GM23248 (cell line): Measurements from ENCODE around the gene BIRC6. TPM values are rescaled to one million over a fixed set of nuclear protein-coding genes. Genes with fewer than 3 reads are reported as not detected.
A peak's percentile ranks its signal among the peaks of the same experiment; 100 is the strongest.

Source experiments
- DNase-seq: peaks from one replicate; pipeline ENCODE4 v3.0.0-alpha.2; 2015
- H2AFZ ChIP-seq: fragments of 200-600 bp; sonication (generic); 2 replicates; pipeline ENCODE4 v1.6.1; 2016; ENCODE audit warnings: antibody characterized with exemption
- H3F3A ChIP-seq: fragments of 200-600 bp; sonication (generic); 2 replicates; pipeline ENCODE4 v1.6.1; 2016; ENCODE audit warnings: mild to moderate bottlenecking, antibody characterized with exemption, mixed run types; ENCODE audit not compliant: insufficient read depth
- H3K27ac ChIP-seq: fragments of 200-600 bp; sonication (generic); 2 replicates; pipeline ENCODE4 v1.5.1; 2016; ENCODE audit warnings: mild to moderate bottlenecking
- H3K27me3 ChIP-seq: fragments of 200-600 bp; sonication (generic); replicated peaks from 2 replicates; pipeline ENCODE4 v1.6.1; 2016; ENCODE audit warnings: mild to moderate bottlenecking; ENCODE audit not compliant: insufficient read depth
- H3K36me3 ChIP-seq: fragments of 200-600 bp; sonication (generic); 2 replicates; pipeline ENCODE4 v1.6.1; 2016; ENCODE audit warnings: low read depth, mild to moderate bottlenecking
- H3K4me1 ChIP-seq: fragments of 200-600 bp; sonication (generic); 2 replicates; pipeline ENCODE4 v1.6.1; 2016; ENCODE audit warnings: mild to moderate bottlenecking; ENCODE audit not compliant: insufficient read depth
- H3K4me2 ChIP-seq: fragments of 200-600 bp; sonication (generic); one replicate; pipeline ENCODE4 v1.6.1; 2016; ENCODE audit warnings: mild to moderate bottlenecking; ENCODE audit not compliant: unreplicated experiment
- H3K4me3 ChIP-seq: fragments of 200-600 bp; sonication (generic); 2 replicates; pipeline ENCODE4 v1.5.1; 2016; ENCODE audit warnings: mild to moderate bottlenecking
- H3K79me2 ChIP-seq: fragments of 200-600 bp; sonication (generic); 2 replicates; pipeline ENCODE4 v1.6.1; 2016; ENCODE audit warnings: mild to moderate bottlenecking; ENCODE audit not compliant: insufficient read depth
- H3K9ac ChIP-seq: fragments of 200-600 bp; sonication (generic); 2 replicates; pipeline ENCODE4 v1.6.1; 2016; ENCODE audit warnings: mild to moderate bottlenecking
- H3K9me2 ChIP-seq: fragments of 200-600 bp; sonication (generic); 2 replicates; pipeline ENCODE4 v1.6.1; 2016; ENCODE audit warnings: mixed run types, mild to moderate bottlenecking, moderate library complexity; ENCODE audit not compliant: insufficient read depth
- H3K9me3 ChIP-seq: fragments of 200-600 bp; sonication (generic); one replicate; pipeline ENCODE4 v1.6.1; 2017; ENCODE audit warnings: low read depth
- H4K20me1 ChIP-seq: fragments of 200-600 bp; sonication (generic); 2 replicates; pipeline ENCODE4 v1.6.0; 2016; ENCODE audit not compliant: insufficient read depth
- EZH2 ChIP-seq: fragments of 200-600 bp; sonication (generic); IDR thresholded peaks from 2 replicates; pipeline ENCODE4 v1.6.1; 2018; ENCODE audit warnings: antibody characterized with exemption, mild to moderate bottlenecking; ENCODE audit not compliant: insufficient read depth, poor library complexity, severe bottlenecking
- EZH2phosphoT487 ChIP-seq: fragments of 200-600 bp; sonication (generic); IDR thresholded peaks from 2 replicates; pipeline ENCODE4 v1.6.1; 2018; ENCODE audit warnings: antibody characterized with exemption, moderate library complexity, mild to moderate bottlenecking, low read depth; ENCODE audit not compliant: insufficient read depth
- WGBS, 2 experiments: methylation state at CpG; one replicate each; pipeline ENCODE4 v1.1.6; 2015 to 2017; ENCODE audit warnings: low lambda C conversion rate in 2 of 2, low coverage in 1 of 2; ENCODE audit errors: missing lambda C conversion rate in 2 of 2; 5-methylcytosine and 5-hydroxymethylcytosine counted together
- in situ Hi-C: fragments of 300-500 bp; cut with MboI; formaldehyde crosslinking; loops from 2 replicates; pipeline ENCODE4 v1.15.0; 2020
- polyA plus RNA-seq: library from polyadenylated mRNA; unstranded; fragments of >200 nt; fragmentation: Nextera tagmentation; extraction: Ambion mirVana; gene quantifications from 2 replicates; pipeline ENCODE4 v1.2.1, GENCODE V29; 2016
- total RNA-seq: library from RNA; depleted of rRNA; stranded (reverse); fragments of >200 nt; shearing (Covaris generic); gene quantifications from 2 replicates; pipeline ENCODE4 v1.2.3, GENCODE V29; 2014

The BIRC6 gene
- total and polyA plus RNA-seq, 2 experiments from 2014 or later: 16.0 to 122 TPM

DNA sequence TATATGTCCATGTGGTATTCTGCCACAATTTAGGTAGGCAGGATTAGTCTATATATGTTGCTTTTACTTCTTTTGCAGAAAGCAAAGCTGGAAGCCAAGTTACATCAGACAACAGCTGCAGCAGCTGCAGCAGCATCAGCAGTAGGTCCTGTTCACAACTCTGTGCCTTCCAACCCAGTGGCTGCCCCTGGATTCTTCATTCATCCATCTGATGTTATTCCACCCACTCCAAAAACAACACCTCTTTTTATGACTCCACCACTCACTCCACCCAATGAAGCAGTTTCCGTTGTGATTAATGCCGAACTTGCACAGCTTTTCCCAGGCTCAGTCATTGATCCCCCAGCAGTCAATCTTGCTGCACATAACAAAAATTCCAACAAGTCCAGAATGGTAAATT, 107.6 kb downstream of the BIRC6 start:
- Histone ChIP-seq H3K27ac (no peak overlapping the region), H3K9me2 (no peaks in the 10 kb centered on the region), H3K9ac (no peak overlapping the region), H3K36me3 (peaks cover 63% of the 10 kb centered on the region), H3K4me1 (no peaks in the 10 kb centered on the region), H4K20me1 (no peaks in the 10 kb centered on the region), H3K4me2 (no peak overlapping the region), H3F3A (peaks cover 3% of the 10 kb centered on the region; the same call in 1 of the 2 replicates), H3K4me3 (no peak overlapping the region), H3K9me3 (no peaks in the 10 kb centered on the region), H3K79me2 (peaks cover 71% of the 10 kb centered on the region), H2AFZ (no peak overlapping the region), H3K27me3 (no peaks in the 10 kb centered on the region)
- 92 to 97% methylated on average over 2 of the region's 2 CpGs for WGBS, 2 experiments
- DNase-seq: peak; percentile 16
- in situ Hi-C loops: no loop called here
- TF ChIP-seq EZH2phosphoT487 (no peak), EZH2 (no peak)

DNA sequence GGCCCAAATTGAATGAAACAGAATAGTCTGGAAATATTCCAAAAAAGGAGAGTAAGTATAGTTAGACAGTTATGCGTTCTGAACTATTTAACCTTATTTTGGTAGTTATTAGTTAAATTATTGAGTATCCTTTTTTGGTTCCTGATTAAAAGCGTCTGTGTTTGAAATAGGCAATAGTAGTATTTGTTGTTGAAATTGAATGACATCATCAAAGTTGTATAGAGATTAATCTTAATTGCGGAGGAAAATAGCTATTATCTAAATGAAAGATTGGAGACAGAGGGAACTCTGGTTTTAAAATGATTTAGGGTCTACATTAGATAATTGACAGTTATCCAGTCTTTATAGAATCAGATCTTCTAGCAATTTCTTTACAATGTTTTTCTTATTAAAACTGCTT, 115.8 kb downstream of the BIRC6 start:
- H3K36me3 ChIP-seq: peaks cover 61% of the 10 kb centered on the region
- H3K9me3 ChIP-seq: no peaks in the 10 kb centered on the region
- no peak overlapping the region for H3K27ac ChIP-seq
- TF ChIP-seq EZH2 (no peak), EZH2phosphoT487 (no peak)
- H3K27me3 ChIP-seq: no peaks in the 10 kb centered on the region
- H3K9ac ChIP-seq: no peak overlapping the region
- no peak overlapping the region for H2AFZ ChIP-seq
- no peak for DNase-seq
- H4K20me1 ChIP-seq: no peaks in the 10 kb centered on the region
- in situ Hi-C loops: no loop called here
- 66% methylated on average over 3 of the region's 3 CpGs for WGBS, 2 experiments
- H3K9me2 ChIP-seq: no peaks in the 10 kb centered on the region
- peaks cover 59% of the 10 kb centered on the region for H3K79me2 ChIP-seq
- H3K4me2 ChIP-seq: no peak overlapping the region
- no peak overlapping the region for H3K4me3 ChIP-seq
- H3F3A ChIP-seq: peaks cover 18% of the 10 kb centered on the region
- peaks cover 11% of the 10 kb centered on the region for H3K4me1 ChIP-seq

DNA sequence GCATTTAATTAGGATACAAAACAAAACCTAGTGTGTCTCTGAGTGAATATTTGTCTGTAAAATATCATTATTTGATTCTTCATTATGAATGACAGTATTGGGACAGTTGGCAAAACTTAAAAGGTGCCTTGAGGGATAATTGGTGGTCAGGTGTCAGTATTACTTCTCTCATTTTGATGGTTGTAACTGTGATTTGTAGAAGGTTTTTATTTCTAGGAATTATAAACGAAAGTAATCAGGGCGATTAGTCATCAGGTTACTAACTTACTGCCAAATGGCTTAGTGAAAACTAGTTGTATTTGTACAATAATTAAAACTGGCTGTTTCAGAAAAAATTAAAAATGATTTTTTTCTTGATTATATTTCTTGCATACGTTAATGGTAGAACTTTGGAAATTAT, 117.6 kb downstream of the BIRC6 start:
- H3K4me3 ChIP-seq: no peak overlapping the region
- in situ Hi-C loops: no loop called here
- peak overlapping the region; percentile 46 for H3K4me2 ChIP-seq
- TF ChIP-seq EZH2phosphoT487: no peak
- TF ChIP-seq EZH2: no peak
- DNase-seq: peak; percentile 68
- H3K4me1 ChIP-seq: peaks cover 23% of the 10 kb centered on the region
- no peak overlapping the region for H2AFZ ChIP-seq
- H3K36me3 ChIP-seq: peaks cover 43% of the 10 kb centered on the region
- WGBS, 2 experiments: 5 to 7% methylated on average over 3 of the region's 3 CpGs
- no peaks in the 10 kb centered on the region for H3K9me3 ChIP-seq
- H3K27ac ChIP-seq: no peak overlapping the region
- no peaks in the 10 kb centered on the region for H4K20me1 ChIP-seq
- no peaks in the 10 kb centered on the region for H3K9me2 ChIP-seq
- no peaks in the 10 kb centered on the region for H3K27me3 ChIP-seq
- H3F3A ChIP-seq: peaks cover 31% of the 10 kb centered on the region
- no peak overlapping the region for H3K9ac ChIP-seq
- H3K79me2 ChIP-seq: peaks cover 49% of the 10 kb centered on the region

DNA sequence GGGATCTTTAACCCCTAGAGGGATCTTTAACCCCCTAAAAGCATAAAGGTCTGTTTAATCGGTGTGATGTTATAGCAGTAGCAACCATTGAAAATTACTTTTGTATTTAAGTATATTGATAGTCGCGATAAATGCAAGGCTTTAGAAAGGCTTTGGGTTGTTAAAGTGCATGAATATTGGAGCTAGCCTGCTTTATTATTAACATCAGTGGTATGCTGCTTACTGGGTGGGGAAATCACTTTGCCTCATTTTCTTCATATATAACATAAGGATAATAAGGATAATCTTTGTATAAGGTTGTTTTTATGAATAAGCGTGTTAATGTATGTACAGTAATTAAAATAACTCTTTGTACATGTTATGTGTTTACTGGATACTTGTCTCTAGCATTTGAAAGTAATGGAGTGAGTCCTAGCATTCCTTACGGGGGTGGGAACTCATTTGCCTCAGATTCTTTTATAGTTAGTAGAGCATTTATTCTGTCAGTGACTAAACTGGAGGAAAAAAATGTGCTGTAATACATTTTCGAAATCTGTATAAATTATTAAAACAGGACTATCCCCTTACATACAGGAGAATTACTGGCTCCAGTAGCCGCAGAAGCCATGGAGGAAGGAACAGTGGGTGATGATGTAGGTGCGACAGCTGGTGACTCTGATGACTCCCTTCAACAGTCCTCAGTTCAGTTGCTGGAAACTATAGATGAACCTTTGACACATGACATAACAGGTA, 122.2 kb downstream of the BIRC6 start:
- 84 to 86% methylated on average over 8 of the region's 8 CpGs for WGBS, 2 experiments
- Histone ChIP-seq H3K4me3 (peak overlapping the region; percentile 31), H2AFZ (no peak overlapping the region), H3K36me3 (peaks cover 56% of the 10 kb centered on the region), H3K4me2 (peak overlapping the region; percentile 71), H3K9me3 (no peaks in the 10 kb centered on the region), H3K4me1 (peaks cover 29% of the 10 kb centered on the region), H3K27ac (peak overlapping the region; percentile 72), H4K20me1 (no peaks in the 10 kb centered on the region), H3F3A (peaks cover 40% of the 10 kb centered on the region), H3K9ac (no peak overlapping the region), H3K27me3 (no peaks in the 10 kb centered on the region), H3K79me2 (peaks cover 58% of the 10 kb centered on the region), H3K9me2 (no peaks in the 10 kb centered on the region)
- TF ChIP-seq EZH2 (no peak), EZH2phosphoT487 (no peak)
- in situ Hi-C loops: no loop called here
- peak; percentile 86 for DNase-seq
